H1 (cell line): ENCODE data around the gene MAD2L2. TPM values are rescaled to one million over a fixed set of nuclear protein-coding genes. Genes with fewer than 3 reads are reported as not detected.

Experiments
- CTCF ChIA-PET: fragments of 300-600 bp; sonication (Branson Sonifier 250); formaldehyde crosslinking; loops from one replicate; lab custom pipeline; 2021; ENCODE audit not compliant: partially characterized antibody; lab: Charles Lee
- POLR2A ChIA-PET: fragments of 300-600 bp; sonication (Branson Sonifier 250); formaldehyde crosslinking; loops from one replicate; lab custom pipeline; 2021; ENCODE audit warnings: inconsistent platforms; ENCODE audit not compliant: partially characterized antibody; lab: Charles Lee
- DNase-seq, 2 experiments: peaks; one replicate each; pipeline versions ENCODE4 v3.0.0 to v3.0.0-alpha.2; 2010 to 2022; ENCODE audit warnings: low spot score in 2 of 2, low read depth in 1 of 2, mixed read lengths in 1 of 2
- FAIRE-seq: peaks from 2 replicates; lab custom pipeline; 2011; peaks lifted over from hg19 to GRCh38; lab: Jason Lieb, UNC
- H2AFZ ChIP-seq: 2 replicates; pipeline ENCODE4 v1.8.1; 2012; ENCODE audit warnings: low read length, inconsistent platforms
- H2AK5ac ChIP-seq: 2 replicates; pipeline ENCODE4 v1.6.1; 2013; ENCODE audit warnings: low read depth, low read length
- H2BK120ac ChIP-seq: replicated peaks from 2 replicates; pipeline ENCODE3; 2013; ENCODE audit warnings: low read depth, low read length, inconsistent platforms
- H2BK12ac ChIP-seq: 2 replicates; pipeline ENCODE4 v1.6.1; 2013; ENCODE audit warnings: low read depth, low read length
- H2BK15ac ChIP-seq: 2 replicates; pipeline ENCODE4 v1.6.1; 2013; ENCODE audit warnings: low read length
- H2BK20ac ChIP-seq: 2 replicates; pipeline ENCODE4 v1.6.1; 2013; ENCODE audit warnings: low read length
- H2BK5ac ChIP-seq: 2 replicates; pipeline ENCODE4 v1.6.1; 2013; ENCODE audit warnings: low read depth, low read length
- H3K14ac ChIP-seq: 2 replicates; pipeline ENCODE4 v1.6.1; 2013; ENCODE audit warnings: inconsistent platforms; ENCODE audit not compliant: insufficient read length
- H3K18ac ChIP-seq: 2 replicates; pipeline ENCODE4 v1.6.1; 2013; ENCODE audit warnings: low read length; ENCODE audit errors: extremely low read depth
- H3K23ac ChIP-seq: 2 replicates; pipeline ENCODE4 v1.6.1; 2013; ENCODE audit warnings: inconsistent platforms; ENCODE audit not compliant: insufficient read length
- H3K23me2 ChIP-seq: 2 replicates; pipeline ENCODE4 v1.6.1; 2013; ENCODE audit warnings: low read depth, low read length
- H3K27ac ChIP-seq: 2 replicates; pipeline ENCODE4 v1.6.1; 2011; ENCODE audit warnings: low read depth, low read length, inconsistent platforms
- H3K27me3 ChIP-seq, 4 experiments: replicated peaks in 1 of 4; 1 replicate in 1 of 4; 2 replicates in 3 of 4; pipeline versions ENCODE4 v1.6.1 to v1.8.1; 2011 to 2013; ENCODE audit warnings: low read length in 3 of 4, mild to moderate bottlenecking in 3 of 4, inconsistent platforms in 2 of 4, mixed read lengths in 2 of 4, moderate library complexity in 1 of 4; ENCODE audit not compliant: control insufficient read depth in 3 of 4, insufficient read depth in 3 of 4; ENCODE audit errors: extremely low read depth in 1 of 4
- H3K36me3 ChIP-seq, 4 experiments: 2 replicates each; pipeline versions ENCODE4 v1.6.1 to v1.8.1; 2011 to 2013; ENCODE audit warnings: mild to moderate bottlenecking in 4 of 4, low read length in 3 of 4, moderate library complexity in 2 of 4, control low read depth in 1 of 4, inconsistent platforms in 1 of 4; ENCODE audit not compliant: insufficient read depth in 4 of 4, control insufficient read depth in 2 of 4
- H3K4ac ChIP-seq: replicated peaks from 2 replicates; pipeline ENCODE3; 2013; ENCODE audit warnings: low read length, low read depth, mixed read lengths, inconsistent platforms; ENCODE audit not compliant: insufficient read length
- H3K4me1 ChIP-seq, 4 experiments: replicated peaks in 1 of 4; 1 replicate in 1 of 4; 2 replicates in 3 of 4; pipeline versions ENCODE4 v1.6.1 to v1.8.1; 2011 to 2013; ENCODE audit warnings: low read length in 3 of 4, inconsistent platforms in 2 of 4, mixed read lengths in 1 of 4; ENCODE audit not compliant: insufficient read depth in 4 of 4, control insufficient read depth in 3 of 4
- H3K4me2 ChIP-seq, 2 experiments: 2 replicates each; pipeline versions ENCODE4 v1.6.1 to v1.8.1; 2011 to 2013; ENCODE audit warnings: low read depth in 2 of 2, low read length in 2 of 2, control low read depth in 1 of 2, inconsistent platforms in 1 of 2, mild to moderate bottlenecking in 1 of 2; ENCODE audit not compliant: insufficient read depth in 1 of 2
- H3K4me3 ChIP-seq, 4 experiments: fragments of 200-600, 300-600 bp in 1 of 4; sonication (generic), shearing (Covaris generic), sonication (Bioruptor Twin) in 1 of 4; 2 replicates each; pipeline versions ENCODE4 v1.5.1 to v1.8.1; 2011 to 2016; ENCODE audit warnings: low read length in 4 of 4, low read depth in 3 of 4, control low read depth in 2 of 4, inconsistent platforms in 2 of 4, mild to moderate bottlenecking in 2 of 4, mixed read lengths in 1 of 4, moderate library complexity in 1 of 4; ENCODE audit not compliant: insufficient read depth in 2 of 4; ENCODE audit errors: extremely low read depth in 1 of 4
- H3K56ac ChIP-seq: replicated peaks from 2 replicates; pipeline ENCODE3; 2013; ENCODE audit warnings: low read depth, mild to moderate bottlenecking, mixed read lengths, low read length, inconsistent platforms; ENCODE audit not compliant: insufficient read length
- H3K79me1 ChIP-seq: 2 replicates; pipeline ENCODE4 v1.6.1; 2013; ENCODE audit warnings: low read depth, low read length, control low read depth
- H3K79me2 ChIP-seq, 2 experiments: 2 replicates each; pipeline versions ENCODE4 v1.6.1 to v1.8.1; 2012 to 2013; ENCODE audit warnings: low read length in 2 of 2, mild to moderate bottlenecking in 2 of 2, inconsistent platforms in 1 of 2; ENCODE audit not compliant: insufficient read depth in 2 of 2, control insufficient read depth in 1 of 2
- H3K9ac ChIP-seq, 4 experiments: replicated peaks in 1 of 4; 1 replicate in 1 of 4; 2 replicates in 3 of 4; pipeline versions ENCODE4 v1.6.1 to v1.8.1; 2011 to 2013; ENCODE audit warnings: low read depth in 3 of 4, low read length in 3 of 4, control low read depth in 2 of 4, mild to moderate bottlenecking in 2 of 4, moderate library complexity in 2 of 4, inconsistent platforms in 1 of 4; ENCODE audit errors: extremely low read depth in 1 of 4
- H3K9me3 ChIP-seq, 2 experiments: 2 replicates each; pipeline versions ENCODE4 v1.6.1 to v1.8.1; 2012 to 2013; ENCODE audit warnings: mild to moderate bottlenecking in 2 of 2, moderate library complexity in 2 of 2, control low read depth in 1 of 2, inconsistent platforms in 1 of 2, low read depth in 1 of 2, low read length in 1 of 2, mixed read lengths in 1 of 2; ENCODE audit not compliant: insufficient read depth in 2 of 2
- H4K20me1 ChIP-seq, 2 experiments: replicated peaks in 1 of 2; 2 replicates each; pipeline versions ENCODE3 to v1.8.1; 2011 to 2013; ENCODE audit warnings: inconsistent platforms in 2 of 2, low read length in 2 of 2, mild to moderate bottlenecking in 1 of 2; ENCODE audit not compliant: insufficient read depth in 2 of 2, control insufficient read depth in 1 of 2
- H4K5ac ChIP-seq: 2 replicates; pipeline ENCODE4 v1.6.1; 2013; ENCODE audit warnings: low read length, low read depth, mixed read lengths, inconsistent platforms; ENCODE audit not compliant: insufficient read length
- H4K8ac ChIP-seq: 2 replicates; pipeline ENCODE4 v1.8.0; 2013; ENCODE audit warnings: mild to moderate bottlenecking, moderate library complexity, low read length, inconsistent platforms; ENCODE audit not compliant: insufficient read depth; ENCODE audit errors: extremely low read depth
- H4K91ac ChIP-seq: replicated peaks from 2 replicates; pipeline ENCODE3; 2013; ENCODE audit warnings: low read length, mixed read lengths, inconsistent platforms; ENCODE audit not compliant: insufficient read length
- E2F6 ChIP-seq: IDR thresholded peaks from 2 replicates; pipeline ENCODE4 v1.6.1; 2012; ENCODE audit warnings: inconsistent platforms
- RNF2 ChIP-seq: fragments of 200-900, 300-1000 bp; sonication (generic); IDR thresholded peaks from 2 replicates; pipeline ENCODE4 v1.7.1; 2016; ENCODE audit warnings: borderline replicate concordance, low read depth, mild to moderate bottlenecking, antibody characterized with exemption, low read length; ENCODE audit not compliant: poor library complexity, severe bottlenecking; ENCODE audit errors: missing control alignments
- WGBS, 2 experiments: shearing (Covaris generic) in 1 of 2; methylation state at CpG; one replicate each; pipeline versions ENCODE4 v1.1.6 to v1.1.7; 2013 to 2015; ENCODE audit warnings: low lambda C conversion rate in 2 of 2, mixed read lengths in 2 of 2, inconsistent platforms in 1 of 2, low coverage in 1 of 2, missing lambda C conversion rate in 1 of 2; ENCODE audit not compliant: insufficient replicate concordance in 2 of 2, insufficient coverage in 1 of 2, insufficient read length in 1 of 2; ENCODE audit errors: extremely low coverage in 1 of 2, missing lambda C conversion rate in 1 of 2; 5-methylcytosine and 5-hydroxymethylcytosine counted together
- polyA plus RNA-seq, 7 experiments: library from polyadenylated mRNA; depleted of rRNA in 3 of 7; stranded (reverse) in 5 of 7; unstranded in 2 of 7; fragments of >200 nt in 5 of 7; fragments of 200-250 nt in 2 of 7; gene quantifications; 1 replicate in 5 of 7; 2 replicates in 1 of 7; 4 replicates in 1 of 7; pipeline versions ENCODE4 v1.2.1 to v1.2.3, GENCODE V29; 2011 to 2013; ENCODE audit warnings: missing spikeins in 2 of 7, mixed read lengths in 2 of 7
- total RNA-seq: library from RNA; stranded (reverse); fragmentation: NEBNext Ultra II Directional; extraction: Animal tissue kit (Norgen Biotek cat#: 25700); gene quantifications from 2 replicates; pipeline ENCODE4 v1.2.1, GENCODE V29; 2021

MAD2L2 gene
- total and polyA plus RNA-seq, 2 of the 8 experiments (the other 6 are each of a cell fraction or from before 2014, with no cell fraction given), result 310 to 469 TPM

- no peak overlapping the region for H4K91ac ChIP-seq
- H3K18ac ChIP-seq, result no peak overlapping the region
- no peak overlapping the region for H4K8ac ChIP-seq
- WGBS, 2 experiments, result 84% methylated on average over 5 of the region's 5 CpGs; no CpG with 5 or more reads in 1 of the 2 experiments
- no peaks in the 10 kb centered on the region for H3K23me2 ChIP-seq
- H2AK5ac ChIP-seq, result no peak overlapping the region
- H2BK12ac ChIP-seq, result no peak overlapping the region
- no peak overlapping the region for H3K4ac ChIP-seq
- H2AFZ ChIP-seq, result no peak overlapping the region
- H3K56ac ChIP-seq, result no peak overlapping the region
- no peaks in the 10 kb centered on the region for H3K27me3 ChIP-seq
- H3K79me2 ChIP-seq, result no peaks in the 10 kb centered on the region
- no peak overlapping the region for H3K23ac ChIP-seq
- H3K14ac ChIP-seq, result no peak overlapping the region
- H3K4me3 ChIP-seq, result no peak overlapping the region
- H3K4me2 ChIP-seq, result no peak overlapping the region
- ChIA-PET CTCF (interaction anchor here (0.7 to 6.3 kb wide), 58 partner anchors 8 to 604 kb away, joined by 3 to 66 read pairs (median 4); partner anchors contain the start of genes DISP3 and MTOR), POLR2A (interaction anchor here (0.9 to 3.4 kb wide), 9 partner anchors 8 to 605 kb away, joined by 3 to 12 read pairs (median 4); partner anchors contain the start of genes DISP3, DRAXIN and MTOR)
- H4K20me1 ChIP-seq, result peaks cover 0 to 1% of the 10 kb centered on the region in 2 experiments
- no peaks in the 10 kb centered on the region for H3K79me1 ChIP-seq
- H2BK5ac ChIP-seq, result no peak overlapping the region
- no peak overlapping the region for H3K27ac ChIP-seq
- no peaks in the 10 kb centered on the region for H3K36me3 ChIP-seq
- H3K9me3 ChIP-seq, result no peaks in the 10 kb centered on the region
- DNase-seq (no peak), FAIRE-seq (no peak)
- H3K9ac ChIP-seq, result no peak overlapping the region
- no peak overlapping the region for H4K5ac ChIP-seq
- no peak overlapping the region for H2BK15ac ChIP-seq
- H2BK120ac ChIP-seq, result no peak overlapping the region
- TF ChIP-seq RNF2, result no peak
- no peak for TF ChIP-seq E2F6
- H2BK20ac ChIP-seq, result no peak overlapping the region
- H3K4me1 ChIP-seq, result no peaks in the 10 kb centered on the region
Measured at GRCh38 chr1:11641776-11642305, 39.1 kb downstream of the MAD2L2 start.
